GM21529 (cell line): ENCODE data around the gene IGFL1.
"Not testable (repeated sequence)": the region's sequence is repeated elsewhere in the genome, so short reads cannot be mapped to it uniquely, and the experiment has no call there.

ENCODE experiments used
- ATAC-seq: cut with Tn5 transposase; IDR thresholded peaks from one replicate; pipeline ENCODE4 v1.9.1; 2021; ENCODE audit not compliant: unreplicated experiment

IGFL1 gene

GRCh38 chr19:46201454-46202310 lies 27.9 kb upstream of the IGFL1 start:
- no peak for ATAC-seq

GRCh38 chr19:46202426-46202825 lies 27.1 kb upstream of the IGFL1 start:
- ATAC-seq, result no peak

- ATAC-seq, result no peak
Observed at GRCh38 chr19:46202872-46203860, 26.4 kb upstream of the IGFL1 start.

- ATAC-seq, result no peak
Observed at GRCh38 chr19:46204008-46204407, 25.5 kb upstream of the IGFL1 start.

GRCh38 chr19:46205183-46205984 lies 24.2 kb upstream of the IGFL1 start:
- no peak for ATAC-seq

- no peak for ATAC-seq
Observed at GRCh38 chr19:46206176-46206575, 23.4 kb upstream of the IGFL1 start.

GRCh38 chr19:46206682-46207081 lies 22.9 kb upstream of the IGFL1 start:
- ATAC-seq, result no peak

GRCh38 chr19:46207858-46208257 lies 21.7 kb upstream of the IGFL1 start:
- not testable (repeated sequence) for ATAC-seq

GRCh38 chr19:46209051-46209450 lies 20.5 kb upstream of the IGFL1 start:
- no peak for ATAC-seq

GRCh38 chr19:46209472-46209871 lies 20.1 kb upstream of the IGFL1 start:
- ATAC-seq, result no peak

- ATAC-seq, result no peak
Observed at GRCh38 chr19:46210669-46211068, 18.9 kb upstream of the IGFL1 start.

GRCh38 chr19:46211201-46211881 lies 18.2 kb upstream of the IGFL1 start:
- ATAC-seq, result no peak

GRCh38 chr19:46212592-46212991 lies 16.9 kb upstream of the IGFL1 start:
- ATAC-seq, result not testable (repeated sequence)

GRCh38 chr19:46213156-46213555 lies 16.4 kb upstream of the IGFL1 start:
- no peak for ATAC-seq

GRCh38 chr19:46213806-46214205 lies 15.7 kb upstream of the IGFL1 start:
- no peak for ATAC-seq

- no peak for ATAC-seq
Observed at GRCh38 chr19:46216612-46217011, 12.9 kb upstream of the IGFL1 start.

- ATAC-seq, result no peak
Observed at GRCh38 chr19:46217476-46217875, 12.1 kb upstream of the IGFL1 start.

- ATAC-seq, result no peak
Observed at GRCh38 chr19:46218160-46218559, 11.4 kb upstream of the IGFL1 start.

GRCh38 chr19:46220038-46220615 lies 9.4 kb upstream of the IGFL1 start:
- no peak for ATAC-seq

- ATAC-seq, result no peak
Observed at GRCh38 chr19:46221152-46221551, 8.4 kb upstream of the IGFL1 start.
